ENCODE results near the gene AP4B1.

The AP4B1 gene

GRCh38 chr1:113868387-113869083 lies 36.1 kb downstream of the AP4B1 start:
- TF ChIP-seq CTCF (IDR thresholded peaks at IDR 0.05; ENCODE audit: low read depth, low read length, missing control alignments): no peak
- no peak overlapping the region for H3K27ac ChIP-seq
- no peaks in the 10 kb centered on the region for H3K27me3 ChIP-seq (replicated peaks)
- no peaks in the 10 kb centered on the region for H3K36me3 ChIP-seq (replicated peaks)
- H3K4me3 ChIP-seq (ENCODE audit: low read depth, low read length): no peak overlapping the region
- in situ Hi-C loops (cut with HindIII; ENCODE audit: low pct_ligation_motif_present, low sequenced_read_pairs): no loop called here
- no peak for DNase-seq

- Histone ChIP-seq H3K4me3 (ENCODE audit: low read depth, low read length) (no peak overlapping the region), H3K36me3 (replicated peaks) (no peaks in the 10 kb centered on the region), H3K27ac (peak overlapping the region; percentile 95), H3K27me3 (replicated peaks) (no peaks in the 10 kb centered on the region)
- no peak for DNase-seq
- in situ Hi-C loops (cut with HindIII; ENCODE audit: low pct_ligation_motif_present, low sequenced_read_pairs): no loop called here
- no peak for TF ChIP-seq CTCF (IDR thresholded peaks at IDR 0.05; ENCODE audit: low read depth, low read length, missing control alignments)
Observed at GRCh38 chr1:113861641-113862040, 43.0 kb downstream of the AP4B1 start.

- Histone ChIP-seq H3K4me3 (ENCODE audit: low read depth, low read length) (no peak overlapping the region), H3K36me3 (replicated peaks) (no peaks in the 10 kb centered on the region), H3K27ac (peak overlapping the region; percentile 95), H3K27me3 (replicated peaks) (no peaks in the 10 kb centered on the region)
- peak; percentile 68 for DNase-seq
- in situ Hi-C loops (cut with HindIII; ENCODE audit: low pct_ligation_motif_present, low sequenced_read_pairs): no loop called here
- TF ChIP-seq CTCF (IDR thresholded peaks at IDR 0.05; ENCODE audit: low read depth, low read length, missing control alignments): no peak
Observed at GRCh38 chr1:113860891-113861290, 43.7 kb downstream of the AP4B1 start.

GRCh38 chr1:113859478-113860175 lies 45.0 kb downstream of the AP4B1 start:
- in situ Hi-C loops (cut with HindIII; ENCODE audit: low pct_ligation_motif_present, low sequenced_read_pairs): no loop called here
- Histone ChIP-seq H3K36me3 (replicated peaks) (no peaks in the 10 kb centered on the region), H3K4me3 (ENCODE audit: low read depth, low read length) (no peak overlapping the region), H3K27ac (no peak overlapping the region), H3K27me3 (replicated peaks) (no peaks in the 10 kb centered on the region)
- no peak for DNase-seq
- no peak for TF ChIP-seq CTCF (IDR thresholded peaks at IDR 0.05; ENCODE audit: low read depth, low read length, missing control alignments)

- H3K4me3 ChIP-seq (ENCODE audit: low read depth, low read length): no peak overlapping the region
- TF ChIP-seq CTCF (IDR thresholded peaks at IDR 0.05; ENCODE audit: low read depth, low read length, missing control alignments): no peak
- no peaks in the 10 kb centered on the region for H3K36me3 ChIP-seq (replicated peaks)
- in situ Hi-C loops (cut with HindIII; ENCODE audit: low pct_ligation_motif_present, low sequenced_read_pairs): no loop called here
- DNase-seq: no peak
- H3K27me3 ChIP-seq (replicated peaks): no peaks in the 10 kb centered on the region
- no peak overlapping the region for H3K27ac ChIP-seq
Observed at GRCh38 chr1:113858982-113859381, 45.6 kb downstream of the AP4B1 start.

Measured in brain microvascular endothelial cell (primary cell).